HEK293T (cell line): Measurements from ENCODE around the gene EXOSC7.

Source experiments
- CTCF ChIA-PET: fragments of 350-600 bp; formaldehyde crosslinking; extraction: SDS; loops from one replicate; lab custom pipeline; 2021; ENCODE audit warnings: antibody characterized with exemption, inconsistent platforms; lab: Yijun Ruan, JAX
- POLR2A ChIA-PET: fragments of 350-600 bp; formaldehyde crosslinking; extraction: SDS; loops from one replicate; lab custom pipeline; 2020; ENCODE audit warnings: antibody characterized with exemption, inconsistent platforms; lab: Yijun Ruan, JAX
- DNase-seq: peaks from one replicate; pipeline ENCODE4 v3.0.0; 2012; ENCODE audit warnings: mixed read lengths; ENCODE audit errors: extremely low spot score
- ARNT ChIP-seq: fragments of 450-650 bp; IDR thresholded peaks from 2 replicates; pipeline ENCODE4 v1.6.1; 2017; ENCODE audit warnings: mild to moderate bottlenecking
- BHLHE40 ChIP-seq: fragments of 450-650 bp; IDR thresholded peaks from 2 replicates; pipeline ENCODE4 v1.6.1; 2016; ENCODE audit warnings: mild to moderate bottlenecking, moderate library complexity, borderline replicate concordance
- CTBP1 ChIP-seq: fragments of 450-650 bp; IDR thresholded peaks from 2 replicates; pipeline ENCODE4 v1.6.1; 2016; ENCODE audit warnings: borderline replicate concordance
- ELF4 ChIP-seq: fragments of 450-650 bp; IDR thresholded peaks from 2 replicates; pipeline ENCODE4 v1.6.1; 2017; ENCODE audit warnings: antibody characterized with exemption
- FOXA1 ChIP-seq: fragments of 450-650 bp; IDR thresholded peaks from 2 replicates; pipeline ENCODE4 v1.6.1; 2016; ENCODE audit warnings: mild to moderate bottlenecking
- FOXK2 ChIP-seq: fragments of 450-650 bp; IDR thresholded peaks from 2 replicates; pipeline ENCODE4 v1.6.1; 2016; ENCODE audit warnings: mild to moderate bottlenecking
- FOXM1 ChIP-seq: fragments of 450-650 bp; IDR thresholded peaks from 2 replicates; pipeline ENCODE4 v1.6.1; 2017; ENCODE audit warnings: mild to moderate bottlenecking, borderline replicate concordance
- HDGF ChIP-seq: fragments of 450-650 bp; IDR thresholded peaks from 2 replicates; pipeline ENCODE4 v1.6.1; 2017; ENCODE audit warnings: antibody characterized with exemption, borderline replicate concordance
- L3MBTL2 ChIP-seq: fragments of 450-650 bp; conservative IDR thresholded peaks from 2 replicates; pipeline ENCODE4 v1.6.1; 2016; ENCODE audit warnings: mild to moderate bottlenecking
- LEF1 ChIP-seq: fragments of 450-650 bp; IDR thresholded peaks from 2 replicates; pipeline ENCODE4 v1.6.1; 2017; ENCODE audit warnings: mild to moderate bottlenecking, borderline replicate concordance
- NFRKB ChIP-seq: fragments of 450-650 bp; IDR thresholded peaks from 2 replicates; pipeline ENCODE4 v1.6.1; 2016; ENCODE audit warnings: mild to moderate bottlenecking, moderate library complexity
- SP1 ChIP-seq: fragments of 450-650 bp; IDR thresholded peaks from 2 replicates; pipeline ENCODE4 v1.6.1; 2017
- SUZ12 ChIP-seq: fragments of 450-650 bp; IDR thresholded peaks from 2 replicates; pipeline ENCODE4 v1.6.1; 2016; ENCODE audit warnings: mild to moderate bottlenecking
- TARDBP ChIP-seq: fragments of 450-650 bp; IDR thresholded peaks from 2 replicates; pipeline ENCODE4 v1.6.1; 2016
- ZNF384 ChIP-seq: fragments of 450-650 bp; IDR thresholded peaks from 2 replicates; pipeline ENCODE4 v1.6.1; 2016
- TF ChIP-seq, protein P1 (sequence below): fragments of 450-650 bp; IDR thresholded peaks from 2 replicates; pipeline ENCODE4 v1.6.1; 2016

EXOSC7 gene

DNA sequence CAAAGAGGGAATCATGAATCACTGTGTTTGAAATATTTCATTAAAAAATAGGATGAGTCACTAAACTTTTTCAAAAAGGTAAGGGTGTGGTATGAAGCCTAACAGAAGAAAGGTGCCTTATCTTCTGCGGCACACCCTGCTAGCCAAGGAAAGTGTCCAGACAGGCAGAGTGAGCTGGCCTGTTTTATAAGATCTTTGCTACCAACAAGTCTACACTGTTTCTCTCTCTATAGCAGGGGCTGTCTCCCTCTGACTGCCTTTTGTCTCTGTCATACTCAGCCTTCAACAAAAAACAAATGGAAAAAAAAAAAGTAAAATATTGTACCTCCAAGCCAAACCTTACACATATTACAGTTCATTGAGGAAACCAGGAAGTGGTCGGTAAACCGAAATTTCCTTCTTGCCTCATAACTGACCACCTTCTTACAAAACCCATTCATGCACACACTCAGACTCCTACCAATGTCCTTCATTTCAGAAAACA is 9.2 kb upstream of the EXOSC7 start:
- TF ChIP-seq ZNF384, result no peak
- no peak for TF ChIP-seq LEF1
- TF ChIP-seq BHLHE40, result no peak
- TF ChIP-seq SP1, result no peak
- no peak for TF ChIP-seq SUZ12
- TF ChIP-seq HDGF, result no peak
- TF ChIP-seq ELF4, result no peak
- no peak for TF ChIP-seq CTBP1
- TF ChIP-seq, protein P1, sequence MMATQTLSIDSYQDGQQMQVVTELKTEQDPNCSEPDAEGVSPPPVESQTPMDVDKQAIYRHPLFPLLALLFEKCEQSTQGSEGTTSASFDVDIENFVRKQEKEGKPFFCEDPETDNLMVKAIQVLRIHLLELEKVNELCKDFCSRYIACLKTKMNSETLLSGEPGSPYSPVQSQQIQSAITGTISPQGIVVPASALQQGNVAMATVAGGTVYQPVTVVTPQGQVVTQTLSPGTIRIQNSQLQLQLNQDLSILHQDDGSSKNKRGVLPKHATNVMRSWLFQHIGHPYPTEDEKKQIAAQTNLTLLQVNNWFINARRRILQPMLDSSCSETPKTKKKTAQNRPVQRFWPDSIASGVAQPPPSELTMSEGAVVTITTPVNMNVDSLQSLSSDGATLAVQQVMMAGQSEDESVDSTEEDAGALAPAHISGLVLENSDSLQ, result no peak
- TF ChIP-seq TARDBP, result no peak
- TF ChIP-seq FOXM1, result no peak
- TF ChIP-seq NFRKB, result no peak
- no peak for TF ChIP-seq FOXA1
- TF ChIP-seq L3MBTL2, result no peak
- TF ChIP-seq FOXK2, result no peak
- TF ChIP-seq ARNT, result no peak
- DNase-seq, result no peak
- CTCF ChIA-PET, result no interaction called here
- POLR2A ChIA-PET, result interaction anchor here (0.6 kb wide), 1 partner anchor 12 kb away, joined by 3 read pairs; no protein-coding TSS in a partner anchor

DNA sequence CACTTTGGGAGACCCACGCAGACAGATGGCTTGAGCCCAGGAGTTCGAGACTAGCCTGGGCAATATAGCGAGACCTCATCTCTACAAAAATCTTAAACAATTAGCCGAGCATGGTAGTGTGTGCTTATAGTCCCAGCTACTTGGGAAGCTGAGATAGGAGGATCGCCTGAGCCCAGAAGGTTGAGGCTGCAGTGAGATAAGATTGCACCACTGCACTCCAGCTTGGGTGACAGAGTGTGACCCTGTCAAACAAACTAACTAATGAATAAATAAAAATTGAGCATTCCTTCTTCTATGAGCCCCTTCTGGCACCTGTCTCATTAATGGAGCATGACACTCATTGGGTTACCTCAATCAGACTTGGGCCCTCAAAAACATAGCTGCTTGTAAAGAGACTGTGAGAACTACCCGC is 7.6 kb upstream of the EXOSC7 start:
- no peak for DNase-seq
- TF ChIP-seq SUZ12 (no peak), BHLHE40 (no peak), HDGF (no peak)
- CTCF ChIA-PET, result no interaction called here
- POLR2A ChIA-PET, result no interaction called here

DNA sequence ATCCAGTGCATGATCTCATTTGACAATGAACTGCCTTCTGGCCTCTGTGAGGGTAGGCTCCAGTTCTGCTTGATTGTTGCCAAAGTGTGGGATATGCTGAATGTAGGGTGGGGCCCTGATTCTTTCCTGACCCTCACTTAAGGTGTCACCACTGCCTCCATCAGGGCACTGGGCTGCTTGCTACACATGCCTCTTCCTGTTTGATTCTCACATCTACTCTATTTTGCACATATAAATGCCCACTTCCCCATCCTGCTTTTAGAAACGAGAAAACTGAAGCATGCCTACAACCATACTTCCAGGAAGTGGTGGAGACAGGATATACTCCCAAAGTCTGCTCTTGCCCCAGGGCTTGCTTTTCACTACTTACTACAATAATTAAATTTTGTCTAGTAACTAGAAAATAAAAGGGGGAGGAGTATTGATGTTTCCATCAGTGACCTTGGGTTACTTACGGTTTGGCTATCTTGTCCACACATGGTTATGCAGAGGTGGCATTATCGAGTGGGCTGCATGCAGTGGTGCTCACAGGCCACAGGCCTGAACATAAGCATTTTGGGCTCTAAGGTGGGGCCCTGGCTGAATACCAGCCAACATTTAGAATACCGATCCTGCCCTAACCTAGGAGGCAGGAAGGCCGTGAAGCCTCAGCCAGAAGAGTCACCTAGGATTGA is 6.8 kb upstream of the EXOSC7 start:
- POLR2A ChIA-PET, result no interaction called here
- CTCF ChIA-PET, result no interaction called here
- DNase-seq, result no peak
- TF ChIP-seq SUZ12 (no peak), FOXK2 (no peak), HDGF (no peak), LEF1 (no peak), ELF4 (no peak), CTBP1 (no peak), L3MBTL2 (no peak), NFRKB (no peak)
- TF ChIP-seq, protein P1, result no peak

DNA sequence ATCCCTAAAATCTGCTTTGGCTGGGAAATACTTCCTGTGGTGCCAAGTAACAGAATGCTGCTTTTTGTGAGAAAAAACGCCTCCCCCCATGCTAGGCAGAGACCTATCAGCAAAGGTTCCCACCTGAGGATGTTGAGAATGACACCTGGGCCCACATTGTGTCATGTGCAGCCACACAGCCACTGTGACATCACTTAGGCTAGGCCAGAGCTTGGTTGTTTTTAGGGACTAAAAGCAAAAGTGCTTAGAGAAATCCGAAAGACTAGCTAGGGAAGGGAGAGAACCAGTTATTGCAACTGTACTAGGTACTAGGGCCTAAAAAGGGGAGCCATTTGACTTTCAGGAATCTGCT is 6.2 kb upstream of the EXOSC7 start:
- POLR2A ChIA-PET, result no interaction called here
- CTCF ChIA-PET, result no interaction called here
- DNase-seq, result no peak
- TF ChIP-seq SUZ12 (no peak), FOXA1 (no peak), NFRKB (no peak), CTBP1 (no peak), ELF4 (no peak), L3MBTL2 (no peak), ZNF384 (no peak), ARNT (no peak)

DNA sequence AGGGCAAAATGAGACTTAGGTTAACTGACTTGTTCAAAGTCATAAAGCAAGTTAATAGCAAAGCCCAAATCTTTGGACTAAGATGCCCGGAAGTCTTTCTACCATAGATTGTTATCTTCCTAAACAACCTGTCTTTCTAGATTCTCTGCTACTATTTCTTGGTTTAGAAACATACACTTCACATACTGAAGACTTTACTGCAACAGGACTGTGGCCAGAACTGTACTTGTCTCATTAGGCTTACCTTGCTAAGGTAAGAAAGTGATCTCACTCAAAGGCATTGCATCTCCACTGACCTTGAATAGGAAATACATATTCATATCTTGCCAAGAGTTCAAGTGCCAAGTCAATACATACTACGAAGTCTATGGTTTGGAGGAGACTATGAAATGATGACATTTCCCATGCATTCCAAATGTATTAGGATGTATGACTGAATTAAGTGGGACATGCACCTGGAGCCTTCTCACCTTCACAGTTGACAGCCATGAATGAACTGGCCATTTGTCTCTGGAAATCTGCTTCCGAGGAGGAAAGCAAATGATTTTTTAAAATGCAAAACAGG is 5.0 kb upstream of the EXOSC7 start:
- ChIA-PET POLR2A (no interaction called here), CTCF (no interaction called here)
- TF ChIP-seq SUZ12 (no peak), HDGF (no peak), TARDBP (no peak), ARNT (no peak), L3MBTL2 (no peak), FOXK2 (no peak), FOXM1 (no peak), ELF4 (no peak), FOXA1 (no peak), CTBP1 (no peak), ZNF384 (no peak), SP1 (no peak), LEF1 (no peak)
- TF ChIP-seq, protein P1, result no peak
- no peak for DNase-seq

DNA sequence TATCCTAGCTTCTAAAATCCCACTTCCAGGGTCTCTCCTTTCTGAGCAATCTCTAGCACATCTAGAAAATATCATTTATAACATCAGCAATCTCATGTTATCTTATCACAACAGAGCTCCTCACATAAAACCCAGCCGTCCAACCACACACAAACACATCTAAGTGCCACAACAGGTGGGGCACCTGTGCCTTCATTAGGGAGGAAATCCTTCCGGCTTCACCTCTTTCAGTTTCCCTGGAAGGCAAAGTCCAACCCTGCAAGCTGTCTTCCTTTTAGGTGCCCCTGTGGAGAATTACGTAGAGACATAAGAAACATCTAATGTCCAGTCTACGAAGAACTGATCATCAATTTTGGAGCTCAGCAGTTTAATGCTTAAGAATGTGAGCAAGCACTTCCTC is 1.6 kb upstream of the EXOSC7 start:
- CTCF ChIA-PET, result interaction anchor here (0.6 kb wide), 1 partner anchor 13 kb away, joined by 3 read pairs; no protein-coding TSS in a partner anchor
- POLR2A ChIA-PET, result no interaction called here
- no peak for TF ChIP-seq BHLHE40
- no peak for TF ChIP-seq ELF4
- no peak for TF ChIP-seq CTBP1
- TF ChIP-seq FOXK2, result no peak
- TF ChIP-seq SUZ12, result no peak
- TF ChIP-seq TARDBP, result no peak
- TF ChIP-seq FOXM1, result no peak
- no peak for TF ChIP-seq SP1
- no peak for TF ChIP-seq ARNT
- TF ChIP-seq FOXA1, result no peak
- no peak for TF ChIP-seq ZNF384
- TF ChIP-seq HDGF, result no peak
- TF ChIP-seq LEF1, result no peak
- no peak for TF ChIP-seq L3MBTL2
- TF ChIP-seq, protein P1, result no peak
- DNase-seq, result no peak
